Measurements from ENCODE around the gene ESRRA. TPM values are rescaled to one million over a fixed set of nuclear protein-coding genes. Genes with fewer than 3 reads are reported as not detected.
A peak's percentile ranks its signal among the peaks of the same experiment; 100 is the strongest.

Gene ESRRA
- total and polyA plus RNA-seq, 9 of the 15 experiments (the other 6 are each of a cell fraction or from before 2014, with no cell fraction given), result 0.27 to 89.7 (median 23.7) TPM

- TF ChIP-seq MAZ (CRISPR knock-in tag; conservative IDR thresholded peaks at IDR 0.05 in 1 of 2, IDR thresholded peaks at IDR 0.05 in 1 of 2) (no peak), TCF7 (IDR thresholded peaks at IDR 0.05; ENCODE audit: borderline replicate concordance) (no peak), ILF3 (IDR thresholded peaks at IDR 0.05; ENCODE audit: borderline replicate concordance) (no peak), NR2F6 (CRISPR knock-in tag; IDR thresholded peaks at IDR 0.05) (no peak), ZNF449 (CRISPR knock-in tag; IDR thresholded peaks at IDR 0.05) (no peak), CREB5 (CRISPR knock-in tag; IDR thresholded peaks at IDR 0.05) (no peak), NFIC (IDR thresholded peaks at IDR 0.05) (0 out of 2 replicates have a peak, but pooled peaks have one; percentile 9), POLR3G (IDR thresholded peaks at IDR 0.05; ENCODE audit: extremely low read depth, insufficient read length, insufficient replicate concordance) (no peak), FOXM1 (IDR thresholded peaks at IDR 0.05; ENCODE audit: low read depth) (peak; percentile 18; the same call in 1 of the 2 replicates), FOXM1 (CRISPR knock-in tag; IDR thresholded peaks at IDR 0.05; ENCODE audit: low read depth) (no peak), KAT7 (CRISPR knock-in tag; IDR thresholded peaks at IDR 0.05; ENCODE audit: borderline replicate concordance) (no peak), NR3C1 (CRISPR knock-in tag; IDR thresholded peaks at IDR 0.05) (no peak), ZNF780A (CRISPR knock-in tag; IDR thresholded peaks at IDR 0.05) (no peak), ILK (tag; IDR thresholded peaks at IDR 0.05; ENCODE audit: borderline replicate concordance, low read depth) (no peak), BCL6 (CRISPR knock-in tag; IDR thresholded peaks at IDR 0.05) (no peak), SIX5 (IDR thresholded peaks at IDR 0.05; ENCODE audit: borderline replicate concordance in 1 of 2, insufficient read depth in 1 of 2, low read depth in 1 of 2, low read length in 2 of 2) (no peak), BCOR (IDR thresholded peaks at IDR 0.05) (peak; percentile 51; the same call in 1 of the 2 replicates), CBFA2T3 (IDR thresholded peaks at IDR 0.05) (peak; percentile 83), RBM25 (IDR thresholded peaks at IDR 0.05; ENCODE audit: low read depth, low read length, severe bottlenecking) (peak; percentile 49), MAFG (tag; conservative IDR thresholded peaks at IDR 0.05) (peak; percentile 10; the same call in 1 of the 2 replicates), ETV5 (CRISPR knock-in tag; IDR thresholded peaks at IDR 0.05; ENCODE audit: low read depth) (no peak), SREBF2 (CRISPR knock-in tag; IDR thresholded peaks at IDR 0.05) (no peak), TCF3 (CRISPR knock-in tag; IDR thresholded peaks at IDR 0.05) (peak; percentile 79), PCBP2 (IDR thresholded peaks at IDR 0.05; ENCODE audit: low read depth, low read length, poor library complexity, severe bottlenecking) (no peak), SMARCA4 (IDR thresholded peaks at IDR 0.05) (0 out of 2 replicates have a peak, but pooled peaks have one; percentile 24), ZNF146 (CRISPR knock-in tag; IDR thresholded peaks at IDR 0.05; ENCODE audit: unreplicated experiment) (peak; percentile 98), KDM5B (IDR thresholded peaks at IDR 0.05; ENCODE audit: insufficient replicate concordance, low read depth, low read length) (no peak), XRCC5 (IDR thresholded peaks at IDR 0.05; ENCODE audit: low read depth, low read length) (no peak)
Measured at GRCh38 chr11:64333556-64333955, 28.2 kb downstream of the ESRRA start (continued).
